ENCODE measurements around the gene ZNF746. TPM values are rescaled to one million over a fixed set of nuclear protein-coding genes. Genes with fewer than 3 reads are reported as not detected.

ZNF746 gene
- total RNA-seq, 1 donor from 2014 or later = 29.0 TPM

- TF ChIP-seq CTCF (IDR thresholded peaks at IDR 0.05) = no peak
- TF ChIP-seq POLR2AphosphoS5 (IDR thresholded peaks at IDR 0.05; ENCODE audit: insufficient read depth in 1 of 2, low read depth in 1 of 2) = no peak
- no peak for TF ChIP-seq POLR2A (IDR thresholded peaks at IDR 0.05)
- intact Hi-C loops (cut with DNase I) = no loop called here
- no peaks in the 10 kb centered on the region for H3K36me3 ChIP-seq
- H3K4me3 ChIP-seq = no peak overlapping the region
- no peaks in the 10 kb centered on the region for H3K4me1 ChIP-seq
- H3K27ac ChIP-seq = no peak overlapping the region
- no peaks in the 10 kb centered on the region for H3K9me3 ChIP-seq
- no peak for DNase-seq (ENCODE audit: extremely low spot score in 2 of 2)
- H3K27me3 ChIP-seq = no peaks in the 10 kb centered on the region
Observed at GRCh38 chr7:149466364-149466763, 31.2 kb downstream of the ZNF746 start.

- Histone ChIP-seq H3K27ac (no peak overlapping the region), H3K4me1 (peaks cover 10% of the 10 kb centered on the region), H3K27me3 (no peaks in the 10 kb centered on the region), H3K36me3 (no peaks in the 10 kb centered on the region), H3K9me3 (no peaks in the 10 kb centered on the region), H3K4me3 (no peak overlapping the region)
- intact Hi-C loops (cut with DNase I) = no loop called here
- no peak for TF ChIP-seq CTCF (IDR thresholded peaks at IDR 0.05)
- no peak for TF ChIP-seq POLR2AphosphoS5 (IDR thresholded peaks at IDR 0.05; ENCODE audit: insufficient read depth in 1 of 2, low read depth in 1 of 2)
- TF ChIP-seq POLR2A (IDR thresholded peaks at IDR 0.05) = no peak
- DNase-seq (ENCODE audit: extremely low spot score in 2 of 2) = no peak
Observed at GRCh38 chr7:149463500-149464161, 34.0 kb downstream of the ZNF746 start.

- DNase-seq (ENCODE audit: extremely low spot score in 2 of 2) = no peak
- H3K4me3 ChIP-seq = no peak overlapping the region
- H3K36me3 ChIP-seq = no peaks in the 10 kb centered on the region
- H3K27me3 ChIP-seq = no peaks in the 10 kb centered on the region
- intact Hi-C loops (cut with DNase I) = no loop called here
- no peak for TF ChIP-seq CTCF (IDR thresholded peaks at IDR 0.05)
- TF ChIP-seq POLR2A (IDR thresholded peaks at IDR 0.05) = no peak
- no peak for TF ChIP-seq POLR2AphosphoS5 (IDR thresholded peaks at IDR 0.05; ENCODE audit: insufficient read depth in 1 of 2, low read depth in 1 of 2)
- H3K9me3 ChIP-seq = no peaks in the 10 kb centered on the region
- H3K27ac ChIP-seq = no peak overlapping the region
- H3K4me1 ChIP-seq = peaks cover 17% of the 10 kb centered on the region
Observed at GRCh38 chr7:149462101-149462520, 35.5 kb downstream of the ZNF746 start.

- intact Hi-C loops (cut with DNase I) = no loop called here
- peak in 1 of 2 donors; percentile 87 for DNase-seq (ENCODE audit: extremely low spot score in 2 of 2)
- Histone ChIP-seq H3K4me3 (peak within 1 kb of the TSS; percentile 78 to 82), H3K27ac (peak within 1 kb of the TSS; percentile 87), H3K36me3 (peaks cover 0 to 2% of the 10 kb centered on the region in 2 donors), H3K4me1 (peaks cover 17% of the 10 kb centered on the region), H3K9me3 (no peaks in the 10 kb centered on the region), H3K27me3 (no peaks in the 10 kb centered on the region)
- peak in 1 of 3 experiments; percentile 31 for TF ChIP-seq CTCF (IDR thresholded peaks at IDR 0.05)
- no peak for TF ChIP-seq POLR2A (IDR thresholded peaks at IDR 0.05)
- TF ChIP-seq POLR2AphosphoS5 (IDR thresholded peaks at IDR 0.05; ENCODE audit: insufficient read depth in 1 of 2, low read depth in 1 of 2) = peak in 1 of 2 donors; percentile 27
Observed at GRCh38 chr7:149460493-149461277, 36.9 kb downstream of the ZNF746 start, which contains the start of gene ZNF777. TSS of gene ZNF777 (minus strand) at chr7:149461062. CDS start at chr7:149456022, 5,040 bp downstream.
